HepG2 (cell line): ENCODE data around the gene ZNF500. TPM values are rescaled to one million over a fixed set of nuclear protein-coding genes. Genes with fewer than 3 reads are reported as not detected.
A peak's percentile ranks its signal among the peaks of the same experiment; 100 is the strongest.

Source experiments
- AGO2 ChIP-seq: fragments of 200-400 bp; formaldehyde crosslinking; optimal IDR thresholded peaks from 2 replicates; pipeline ENCODE3; 2017; ENCODE audit warnings: mild to moderate bottlenecking, low read depth, low read length, moderate library complexity
- ETV5 ChIP-seq: IDR thresholded peaks from 2 replicates; pipeline ENCODE4 v1.6.1; 2018; ENCODE audit warnings: missing biosample characterization, missing genetic modification reagents, inconsistent platforms, borderline replicate concordance
- FOXA3 ChIP-seq: IDR thresholded peaks from 2 replicates; pipeline ENCODE4 v1.6.1; 2016; ENCODE audit warnings: missing genetic modification reagents, missing compliant biosample characterization
- FOXJ3 ChIP-seq: sonication (generic); formaldehyde crosslinking; IDR thresholded peaks from 2 replicates; pipeline ENCODE4 v1.4.0; 2020; ENCODE audit warnings: missing genetic modification reagents, mild to moderate bottlenecking, borderline replicate concordance
- HDAC2 ChIP-seq: sonication (generic); formaldehyde crosslinking; IDR thresholded peaks from 2 replicates; pipeline ENCODE4 v1.4.0; 2020; ENCODE audit warnings: missing genetic modification reagents
- HNF4G ChIP-seq, 2 experiments: sonication (generic) in 1 of 2; formaldehyde crosslinking in 1 of 2; IDR thresholded peaks; 2 replicates each; pipeline versions ENCODE4 v1.4.0 to v1.6.1; 2011 to 2020; ENCODE audit warnings: borderline replicate concordance in 2 of 2, low read depth in 2 of 2, mild to moderate bottlenecking in 2 of 2, low read length in 1 of 2, missing genetic modification reagents in 1 of 2, moderate library complexity in 1 of 2
- JARID2 ChIP-seq: sonication (generic); formaldehyde crosslinking; IDR thresholded peaks from 2 replicates; pipeline ENCODE4 v1.8.1; 2023; ENCODE audit warnings: missing genetic modification reagents, inconsistent platforms; ENCODE audit not compliant: insufficient replicate concordance
- KDM5A ChIP-seq: fragments of 200-600 bp; sonication (generic); IDR thresholded peaks from 2 replicates; pipeline ENCODE4 v1.7.0; 2018; ENCODE audit warnings: antibody characterized with exemption, mild to moderate bottlenecking, low read length, borderline replicate concordance
- KMT2B ChIP-seq: IDR thresholded peaks from 2 replicates; pipeline ENCODE4 v1.6.1; 2016; ENCODE audit warnings: missing genetic modification reagents, missing compliant biosample characterization
- NCOA1 ChIP-seq: sonication (generic); formaldehyde crosslinking; IDR thresholded peaks from 2 replicates; pipeline ENCODE4 v1.9.0; 2021; ENCODE audit warnings: missing genetic modification reagents
- NFE2 ChIP-seq: sonication (generic); formaldehyde crosslinking; IDR thresholded peaks from 2 replicates; pipeline ENCODE4 v1.4.0; 2020; ENCODE audit warnings: missing genetic modification reagents
- NR2F2 ChIP-seq: IDR thresholded peaks from 2 replicates; pipeline ENCODE4 v1.6.1; 2012; ENCODE audit warnings: low read depth, inconsistent platforms, borderline replicate concordance
- RARG ChIP-seq: sonication (generic); formaldehyde crosslinking; IDR thresholded peaks from 2 replicates; pipeline ENCODE4 v1.4.0; 2020; ENCODE audit warnings: low read depth, mild to moderate bottlenecking, missing genetic modification reagents
- REL ChIP-seq: sonication (generic); formaldehyde crosslinking; conservative IDR thresholded peaks from 2 replicates; pipeline ENCODE4 v1.8.0; 2022; ENCODE audit warnings: mild to moderate bottlenecking, missing genetic modification reagents, moderate library complexity
- SIN3B ChIP-seq: fragments of 150-350 bp; IDR thresholded peaks from 2 replicates; pipeline ENCODE4 v1.6.1; 2014; ENCODE audit warnings: low read length
- SP5 ChIP-seq: IDR thresholded peaks from 2 replicates; pipeline ENCODE4 v1.6.1; 2016; ENCODE audit warnings: low read depth, borderline replicate concordance
- TBX2 ChIP-seq: sonication (generic); formaldehyde crosslinking; IDR thresholded peaks from 2 replicates; pipeline ENCODE4 v1.5.0; 2020; ENCODE audit warnings: missing genetic modification reagents, mild to moderate bottlenecking, borderline replicate concordance
- ZNF30 ChIP-seq: sonication (generic); formaldehyde crosslinking; IDR thresholded peaks from 2 replicates; pipeline ENCODE4 v1.5.0; 2020; ENCODE audit warnings: mild to moderate bottlenecking, missing genetic modification reagents
- ZNF513 ChIP-seq: sonication (generic); formaldehyde crosslinking; conservative IDR thresholded peaks from 2 replicates; pipeline ENCODE4 v1.5.0; 2020; ENCODE audit warnings: missing genetic modification reagents
- ZNF543 ChIP-seq: sonication (generic); formaldehyde crosslinking; IDR thresholded peaks from 2 replicates; pipeline ENCODE4 v1.4.0; 2020; ENCODE audit warnings: mild to moderate bottlenecking, missing genetic modification reagents
- ZNF558 ChIP-seq: sonication (generic); formaldehyde crosslinking; IDR thresholded peaks from 2 replicates; pipeline ENCODE4 v1.9.0; 2022; ENCODE audit warnings: mild to moderate bottlenecking, missing genetic modification reagents, borderline replicate concordance
- ZNF776 ChIP-seq: sonication (generic); formaldehyde crosslinking; IDR thresholded peaks from 2 replicates; pipeline ENCODE4 v1.4.0; 2020; ENCODE audit warnings: mild to moderate bottlenecking, missing genetic modification reagents
- ZNF800 ChIP-seq: sonication (generic); formaldehyde crosslinking; IDR thresholded peaks from 2 replicates; pipeline ENCODE4 v1.4.0; 2020; ENCODE audit warnings: missing genetic modification reagents
- polyA plus RNA-seq, 8 experiments: library from polyadenylated mRNA; depleted of rRNA in 3 of 8; stranded (reverse) in 7 of 8; unstranded in 1 of 8; fragments of >200 nt; fragmentation: Illumina TruSeq in 4 of 8; extraction: Trizol in 4 of 8; gene quantifications; 2 replicates each; pipeline versions ENCODE4 v1.2.1 to v1.2.3, GENCODE V29; 2011 to 2016; ENCODE audit warnings: low read depth in 4 of 8, missing spikeins in 1 of 8, mixed read lengths in 1 of 8; ENCODE audit not compliant: insufficient read depth in 1 of 8
- total RNA-seq, 5 experiments: library from RNA; depleted of rRNA; stranded (reverse); fragments of >200 nt; fragmentation: Illumina TruSeq; extraction: Trizol; gene quantifications; 2 replicates each; pipeline ENCODE4 v1.2.3, GENCODE V29; 2016; ENCODE audit warnings: low read depth in 1 of 5
- TF ChIP-seq, protein P1 (sequence below): sonication (generic); formaldehyde crosslinking; IDR thresholded peaks from 2 replicates; pipeline ENCODE4 v1.5.1; 2020; ENCODE audit warnings: mild to moderate bottlenecking, missing genetic modification reagents, moderate library complexity
- TF ChIP-seq, protein P2 (sequence below): sonication (generic); formaldehyde crosslinking; IDR thresholded peaks from 2 replicates; pipeline ENCODE4 v1.4.0; 2020; ENCODE audit warnings: low read depth, mild to moderate bottlenecking, missing genetic modification reagents

ZNF500 gene
- total and polyA plus RNA-seq, 2 of the 13 experiments (the other 11 are each of a cell fraction or from before 2014, with no cell fraction given), result 6.1 to 12.2 TPM

DNA sequence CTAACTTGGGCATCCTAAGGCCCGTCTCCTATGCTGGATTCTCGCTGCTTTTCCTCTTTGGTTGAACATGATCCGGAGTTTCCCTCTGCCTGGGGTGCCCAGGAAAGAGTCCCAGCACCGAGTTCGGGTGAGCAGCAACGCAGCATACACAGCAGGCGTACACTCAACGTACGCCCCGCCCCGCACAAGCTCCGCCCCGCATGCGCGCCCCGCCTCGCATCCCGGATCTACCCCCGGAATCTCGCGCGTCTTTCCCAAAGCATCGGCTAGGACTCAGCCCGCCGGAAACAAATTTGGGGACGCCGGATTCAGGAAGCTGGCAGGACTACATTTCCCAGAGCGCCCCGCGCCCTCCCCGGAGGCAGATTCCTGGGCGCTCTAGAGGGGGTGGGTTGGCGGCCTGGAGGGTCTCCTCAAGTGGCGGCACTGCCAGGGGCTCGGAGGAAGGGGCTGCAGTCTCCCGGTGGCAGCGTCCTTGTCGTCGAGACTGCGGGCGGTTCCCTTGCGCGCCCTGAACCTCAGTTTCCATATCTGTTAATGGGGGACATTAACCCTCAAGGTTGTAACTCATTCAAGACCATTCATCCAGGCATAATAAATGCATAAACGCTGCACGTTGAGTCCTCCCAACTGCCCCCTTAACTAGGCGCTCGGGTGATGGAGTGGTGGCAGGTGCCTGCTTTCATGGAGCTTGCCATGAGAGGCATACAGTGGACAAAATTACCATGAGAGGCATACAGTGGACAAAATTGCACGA, 1.8 kb upstream of the ZNF500 start (continued):
- TF ChIP-seq ZNF800 (CRISPR knock-in tag) (no peak; the same call in 1 of the 2 replicates), SP5 (CRISPR knock-in tag) (0 out of 2 replicates have a peak, but pooled peaks have one; percentile 50), SIN3B (no peak), ZNF776 (no peak), AGO2 (no peak), JARID2 (CRISPR knock-in tag) (no peak), TBX2 (CRISPR knock-in tag) (peak; percentile 71), NR2F2 (no peak), NCOA1 (CRISPR knock-in tag) (no peak; the same call in 1 of the 2 replicates), ETV5 (CRISPR knock-in tag) (peak; percentile 79), FOXA3 (CRISPR knock-in tag) (peak; percentile 47), HNF4G (IDR thresholded peaks at IDR 0.05; ENCODE audit: borderline replicate concordance, low read depth, low read length) (peak; percentile 10; the same call in 1 of the 2 replicates), HNF4G (CRISPR knock-in tag; IDR thresholded peaks at IDR 0.05; ENCODE audit: borderline replicate concordance, low read depth) (no peak), NFE2 (no peak), ZNF558 (CRISPR knock-in tag) (no peak), ZNF30 (CRISPR knock-in tag) (no peak), FOXJ3 (CRISPR knock-in tag) (peak; percentile 40; the same call in 1 of the 2 replicates), REL (CRISPR knock-in tag) (no peak), ZNF543 (CRISPR knock-in tag) (no peak), KDM5A (no peak; the same call in 1 of the 2 replicates), HDAC2 (CRISPR knock-in tag) (peak; percentile 55; the same call in 1 of the 2 replicates), RARG (CRISPR knock-in tag) (no peak), KMT2B (CRISPR knock-in tag) (peak; percentile 68), ZNF513 (no peak)
- TF ChIP-seq, protein P1, sequence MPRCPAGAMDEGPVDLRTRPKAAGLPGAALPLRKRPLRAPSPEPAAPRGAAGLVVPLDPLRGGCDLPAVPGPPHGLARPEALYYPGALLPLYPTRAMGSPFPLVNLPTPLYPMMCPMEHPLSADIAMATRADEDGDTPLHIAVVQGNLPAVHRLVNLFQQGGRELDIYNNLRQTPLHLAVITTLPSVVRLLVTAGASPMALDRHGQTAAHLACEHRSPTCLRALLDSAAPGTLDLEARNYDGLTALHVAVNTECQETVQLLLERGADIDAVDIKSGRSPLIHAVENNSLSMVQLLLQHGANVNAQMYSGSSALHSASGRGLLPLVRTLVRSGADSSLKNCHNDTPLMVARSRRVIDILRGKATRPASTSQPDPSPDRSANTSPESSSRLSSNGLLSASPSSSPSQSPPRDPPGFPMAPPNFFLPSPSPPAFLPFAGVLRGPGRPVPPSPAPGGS (CRISPR knock-in tag), result no peak; the same call in 1 of the 2 replicates
- TF ChIP-seq, protein P2, sequence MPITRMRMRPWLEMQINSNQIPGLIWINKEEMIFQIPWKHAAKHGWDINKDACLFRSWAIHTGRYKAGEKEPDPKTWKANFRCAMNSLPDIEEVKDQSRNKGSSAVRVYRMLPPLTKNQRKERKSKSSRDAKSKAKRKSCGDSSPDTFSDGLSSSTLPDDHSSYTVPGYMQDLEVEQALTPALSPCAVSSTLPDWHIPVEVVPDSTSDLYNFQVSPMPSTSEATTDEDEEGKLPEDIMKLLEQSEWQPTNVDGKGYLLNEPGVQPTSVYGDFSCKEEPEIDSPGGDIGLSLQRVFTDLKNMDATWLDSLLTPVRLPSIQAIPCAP (CRISPR knock-in tag), result no peak
